Esophagus muscularis mucosa (tissue), 4 donors: ENCODE data around the gene NHSL1. TPM values are rescaled to one million over a fixed set of nuclear protein-coding genes. Genes with fewer than 3 reads are reported as not detected.

ENCODE experiments used
- DNase-seq: peaks from one replicate; pipeline ENCODE4 v3.0.0-alpha.2; 2017; ENCODE audit errors: extremely low spot score
- H3K27ac ChIP-seq, 4 donors: fragments of 200-600 bp; sonication (generic); replicated peaks in 1 of 4; 1 replicate in 3 of 4; 2 replicates in 1 of 4; pipeline ENCODE4 v1.5.1; 2016 to 2019; ENCODE audit warnings: mild to moderate bottlenecking in 1 of 4
- H3K27me3 ChIP-seq, 4 donors: fragments of 200-600 bp; sonication (generic); one replicate each; pipeline versions ENCODE4 v1.5.1 to v1.6.0; 2016 to 2019
- H3K36me3 ChIP-seq, 4 donors: fragments of 200-600 bp; sonication (generic); one replicate each; pipeline ENCODE4 v1.5.1; 2016 to 2019
- H3K4me1 ChIP-seq, 4 donors: fragments of 200-600 bp; sonication (generic); one replicate each; pipeline ENCODE4 v1.5.1; 2016 to 2019
- H3K4me3 ChIP-seq, 4 donors: fragments of 200-600 bp; sonication (generic); 1 replicate in 2 of 4; 2 replicates in 2 of 4; pipeline ENCODE4 v1.5.1; 2016 to 2019; ENCODE audit warnings: mild to moderate bottlenecking in 4 of 4, moderate library complexity in 1 of 4
- H3K9me3 ChIP-seq, 4 donors: fragments of 200-600 bp; sonication (generic); 1 replicate in 3 of 4; 2 replicates in 1 of 4; pipeline ENCODE4 v1.5.1; 2016 to 2019
- EP300 ChIP-seq: sonication (generic); formaldehyde crosslinking; IDR thresholded peaks from one replicate; pipeline ENCODE4 v1.6.1; 2017; ENCODE audit warnings: antibody characterized with exemption
- POLR2A ChIP-seq: fragments of 450-650 bp; IDR thresholded peaks from one replicate; pipeline ENCODE4 v1.6.1; 2017; ENCODE audit warnings: antibody characterized with exemption, moderate library complexity, mild to moderate bottlenecking, low read depth
- POLR2AphosphoS5 ChIP-seq, 2 donors: sonication (generic); formaldehyde crosslinking; IDR thresholded peaks; one replicate each; pipeline ENCODE4 v1.6.1; 2017; ENCODE audit warnings: antibody characterized with exemption in 2 of 2
- WGBS: methylation state at CpG from one replicate; pipeline ENCODE4 v1.1.5; 2018; 5-methylcytosine and 5-hydroxymethylcytosine counted together
- intact Hi-C: fragments of 100-400 bp; cut with DNase I; formaldehyde crosslinking; loops from one replicate; pipeline ENCODE4 v1.15.1; 2023
- total RNA-seq, 4 donors: library from RNA; depleted of rRNA; stranded (reverse); fragments of >200 nt; gene quantifications; one replicate each; pipeline versions ENCODE4 v1.1.0 to v1.2.1, GENCODE V29; 2016
- TF ChIP-seq, protein P1 (sequence below), 3 experiments: fragments of 200-600 bp in 2 of 3; fragments of 450-650 bp in 1 of 3; sonication (generic) in 2 of 3; IDR thresholded peaks; one replicate each; pipeline ENCODE4 v1.5.1; 2017 to 2019; ENCODE audit warnings: antibody characterized with exemption in 3 of 3, mild to moderate bottlenecking in 2 of 3, moderate library complexity in 1 of 3

Gene NHSL1
- total RNA-seq: 10 to 100 TPM in 3 of 4 donors, 1 to 10 TPM in 1; 8.6 to 15.6 (median 11.7) TPM

DNA sequence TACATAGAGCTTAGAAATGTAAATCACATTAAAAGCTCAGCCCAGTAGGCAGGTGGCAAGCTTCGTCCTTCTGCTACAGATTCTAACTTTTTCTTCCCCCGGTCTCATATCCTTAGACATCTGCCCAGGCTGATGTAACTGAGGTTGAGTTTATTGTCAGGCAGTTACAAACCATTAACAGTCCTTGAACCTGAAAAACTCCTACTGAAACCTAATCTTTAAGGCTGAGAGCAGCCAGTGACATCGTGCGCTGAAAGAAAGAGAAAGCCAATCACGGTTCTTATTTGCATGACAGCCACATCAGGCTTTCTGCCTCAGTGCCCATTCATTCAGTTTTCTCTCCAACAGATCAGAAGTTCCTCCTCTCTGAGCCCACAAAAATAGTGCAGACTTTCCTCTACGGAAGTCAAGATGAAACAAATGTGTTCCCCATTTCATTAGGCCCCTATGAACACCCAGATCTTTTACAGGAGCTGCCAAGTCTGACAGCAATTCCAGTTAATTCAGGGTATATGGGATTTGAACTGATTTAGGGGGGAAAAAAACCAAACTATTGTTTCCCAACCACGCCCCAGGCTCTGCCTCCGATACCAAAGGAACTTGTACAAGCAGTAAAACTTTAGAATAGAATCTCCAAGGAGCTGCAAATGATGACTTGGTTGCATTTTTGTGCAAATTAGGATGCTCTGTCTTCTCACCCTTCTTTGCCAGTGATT is at the start of gene NHSL1:
NHSL1 (minus strand) TSS at position 192 of the 716 bp plus-strand sequence. CDS start 204 bp downstream, outside the sequence.
- H3K27ac ChIP-seq: no peak within 1 kb of the TSS
- TF ChIP-seq EP300 (no peak), POLR2AphosphoS5 (IDR thresholded peaks at IDR 0.05) (no peak), POLR2A (no peak)
- TF ChIP-seq, protein P1, sequence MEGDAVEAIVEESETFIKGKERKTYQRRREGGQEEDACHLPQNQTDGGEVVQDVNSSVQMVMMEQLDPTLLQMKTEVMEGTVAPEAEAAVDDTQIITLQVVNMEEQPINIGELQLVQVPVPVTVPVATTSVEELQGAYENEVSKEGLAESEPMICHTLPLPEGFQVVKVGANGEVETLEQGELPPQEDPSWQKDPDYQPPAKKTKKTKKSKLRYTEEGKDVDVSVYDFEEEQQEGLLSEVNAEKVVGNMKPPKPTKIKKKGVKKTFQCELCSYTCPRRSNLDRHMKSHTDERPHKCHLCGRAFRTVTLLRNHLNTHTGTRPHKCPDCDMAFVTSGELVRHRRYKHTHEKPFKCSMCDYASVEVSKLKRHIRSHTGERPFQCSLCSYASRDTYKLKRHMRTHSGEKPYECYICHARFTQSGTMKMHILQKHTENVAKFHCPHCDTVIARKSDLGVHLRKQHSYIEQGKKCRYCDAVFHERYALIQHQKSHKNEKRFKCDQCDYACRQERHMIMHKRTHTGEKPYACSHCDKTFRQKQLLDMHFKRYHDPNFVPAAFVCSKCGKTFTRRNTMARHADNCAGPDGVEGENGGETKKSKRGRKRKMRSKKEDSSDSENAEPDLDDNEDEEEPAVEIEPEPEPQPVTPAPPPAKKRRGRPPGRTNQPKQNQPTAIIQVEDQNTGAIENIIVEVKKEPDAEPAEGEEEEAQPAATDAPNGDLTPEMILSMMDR (IDR thresholded peaks at IDR 0.05): no peak
- H3K4me3 ChIP-seq: no peak within 1 kb of the TSS
- peaks cover 0 to 9% (median 0%) of the 10 kb centered on the region in 4 donors for H3K36me3 ChIP-seq
- 73% methylated on average over 8 of the region's 8 CpGs for WGBS
- H3K9me3 ChIP-seq: no peaks in the 10 kb centered on the region
- intact Hi-C loops: no loop called here
- H3K27me3 ChIP-seq: no peaks in the 10 kb centered on the region
- no peak for DNase-seq
- H3K4me1 ChIP-seq: peaks cover 10 to 28% (median 19%) of the 10 kb centered on the region in 4 donors

DNA sequence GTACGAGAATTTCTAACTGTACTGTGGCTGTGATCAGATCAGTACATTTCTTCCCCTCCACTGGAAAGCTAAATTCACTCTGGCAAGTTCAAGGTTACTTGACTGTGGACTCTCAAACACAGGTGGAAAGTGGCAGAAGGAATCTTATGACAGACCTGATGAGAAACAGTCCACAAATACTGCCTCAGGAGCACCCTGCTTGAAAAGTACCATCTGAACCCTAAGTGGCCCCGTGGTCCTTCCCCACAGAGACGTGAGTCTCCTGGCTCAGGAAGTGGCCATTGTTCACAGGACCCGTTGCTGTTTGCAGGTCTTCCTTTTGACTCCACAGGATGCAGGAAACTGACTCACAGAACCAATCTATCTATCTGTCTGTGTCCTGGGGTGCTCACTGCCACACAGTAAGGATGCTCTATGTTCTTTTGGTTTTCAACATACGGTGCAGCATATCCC is 47.5 kb upstream of the NHSL1 start:
- H3K9me3 ChIP-seq: no peaks in the 10 kb centered on the region
- no peak overlapping the region for H3K27ac ChIP-seq
- no peaks in the 10 kb centered on the region for H3K27me3 ChIP-seq
- intact Hi-C loops: no loop called here
- no peak overlapping the region for H3K4me3 ChIP-seq
- WGBS: 42% methylated on average over 4 of the region's 5 CpGs
- peaks cover 5 to 28% (median 23%) of the 10 kb centered on the region in 4 donors for H3K4me1 ChIP-seq
- TF ChIP-seq EP300: no peak
- no peak for TF ChIP-seq POLR2A
- TF ChIP-seq, protein P1 (IDR thresholded peaks at IDR 0.05): no peak
- peak in 1 of 2 donors; percentile 24 for TF ChIP-seq POLR2AphosphoS5 (IDR thresholded peaks at IDR 0.05)
- DNase-seq: no peak
- H3K36me3 ChIP-seq: no peaks in the 10 kb centered on the region

- WGBS: 34% methylated on average over 6 of the region's 6 CpGs
- TF ChIP-seq, protein P1 (IDR thresholded peaks at IDR 0.05): no peak
- TF ChIP-seq POLR2AphosphoS5 (IDR thresholded peaks at IDR 0.05): peak; percentile 28 to 35
- Histone ChIP-seq H3K27me3 (no peaks in the 10 kb centered on the region), H3K4me3 (peak overlapping the region; percentile 36 to 58 (median 46)), H3K27ac (peak overlapping the region; percentile 57 to 73 (median 62)), H3K4me1 (peaks cover 17 to 40% (median 34%) of the 10 kb centered on the region in 4 donors), H3K9me3 (no peaks in the 10 kb centered on the region), H3K36me3 (no peaks in the 10 kb centered on the region)
- intact Hi-C loops: no loop called here
- no peak for DNase-seq
These were observed 46.3 kb upstream of the NHSL1 start for GRCh38 chr6:138545621-138545980.

DNA sequence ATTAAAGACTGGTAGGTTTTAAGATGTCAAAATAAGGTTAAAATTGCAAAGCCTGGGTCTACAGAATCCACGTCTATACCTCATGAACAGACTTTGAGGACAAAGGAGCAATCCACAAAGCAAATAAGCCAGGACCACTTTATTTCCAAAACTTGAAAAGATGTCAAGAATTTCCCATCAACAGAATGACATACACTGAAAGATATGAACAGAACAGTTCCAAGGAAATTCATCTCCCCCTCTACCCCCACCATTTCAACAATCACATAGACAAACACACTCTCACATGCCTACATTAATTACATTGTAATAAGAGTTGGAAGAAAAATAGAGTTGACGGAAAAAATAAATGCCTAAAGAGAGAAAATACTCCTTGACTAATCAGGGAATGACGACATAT is 45.2 kb upstream of the NHSL1 start:
- no peaks in the 10 kb centered on the region for H3K36me3 ChIP-seq
- TF ChIP-seq, protein P1 (IDR thresholded peaks at IDR 0.05): no peak
- no peak for TF ChIP-seq POLR2A
- TF ChIP-seq POLR2AphosphoS5 (IDR thresholded peaks at IDR 0.05): no peak
- no peak for TF ChIP-seq EP300
- peak overlapping the region in 2 of 4 donors; percentile 73 to 76 for H3K27ac ChIP-seq
- H3K4me1 ChIP-seq: peaks cover 23 to 51% (median 45%) of the 10 kb centered on the region in 4 donors
- WGBS: 70% methylated on average over 3 of the region's 3 CpGs
- peak overlapping the region in 3 of 4 donors; percentile 43 to 58 (median 48) for H3K4me3 ChIP-seq
- no peaks in the 10 kb centered on the region for H3K27me3 ChIP-seq
- H3K9me3 ChIP-seq: no peaks in the 10 kb centered on the region
- intact Hi-C loops: no loop called here
- DNase-seq: no peak
